ENCODE measurements around the gene PHF20. TPM values are rescaled to one million over a fixed set of nuclear protein-coding genes. Genes with fewer than 3 reads are reported as not detected.

The PHF20 gene
- total and polyA plus RNA-seq, 2 of the 13 experiments (the other 11 are each of a cell fraction or from before 2014, with no cell fraction given), result 22.8 to 34.1 TPM

DNA sequence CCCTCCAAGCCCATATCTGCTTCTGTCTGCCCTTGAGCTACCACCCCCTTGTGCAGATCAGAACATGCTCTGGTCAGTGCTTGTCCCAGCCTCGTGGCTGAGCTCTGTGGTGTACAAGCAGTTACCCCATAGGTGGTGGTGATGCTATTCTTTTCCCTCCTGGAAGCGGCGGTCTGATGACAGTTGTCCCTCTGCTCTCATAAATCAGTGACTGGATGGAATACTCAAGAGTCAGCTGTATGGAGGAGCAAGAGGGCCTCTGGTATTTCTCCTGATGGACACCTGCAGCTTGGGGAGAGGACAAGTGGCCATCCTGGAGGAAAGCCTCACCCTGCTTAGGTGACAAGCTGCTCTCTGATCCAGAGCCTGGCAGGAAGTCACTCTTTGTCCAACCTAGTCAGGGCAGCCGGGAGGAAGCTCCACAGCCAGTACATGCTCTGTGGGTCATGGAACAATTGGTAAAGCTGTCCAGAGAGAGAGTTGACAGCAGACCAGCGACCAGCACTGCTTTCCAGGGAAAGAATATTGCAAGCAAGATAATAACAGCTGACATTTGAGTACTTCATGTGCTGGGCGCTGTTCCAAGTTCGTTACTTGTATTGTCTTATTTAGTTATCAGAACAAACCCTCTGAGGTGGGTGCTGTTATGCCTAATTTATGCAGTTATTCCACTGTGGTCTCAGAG, 135.3 kb downstream of the PHF20 start:
- Histone ChIP-seq H3K4me3 (replicated peaks in 1 of 3; ENCODE audit: insufficient read depth in 1 of 3, low read depth in 2 of 3, low read length in 3 of 3) (no peak overlapping the region), H3K9ac (ENCODE audit: insufficient read depth, low read depth, low read length) (no peak overlapping the region), H3K36me3 (replicated peaks in 1 of 2; ENCODE audit: control insufficient read depth in 1 of 2, insufficient read depth in 2 of 2, low read length in 2 of 2) (peaks cover 10 to 11% of the 10 kb centered on the region in 2 experiments; a peak in 4 of 5 replicates), H3K27me3 (ENCODE audit: control insufficient read depth in 1 of 2, insufficient read depth in 2 of 2, low read length in 2 of 2) (no peaks in the 10 kb centered on the region), H4K20me1 (ENCODE audit: insufficient read depth, low read length) (no peaks in the 10 kb centered on the region), H3K9me3 (ENCODE audit: low read length) (no peaks in the 10 kb centered on the region), H3K4me2 (ENCODE audit: low read depth, low read length) (no peak overlapping the region), H2AFZ (ENCODE audit: low read length) (no peak overlapping the region), H3K79me2 (ENCODE audit: insufficient read depth, low read length) (no peaks in the 10 kb centered on the region), H3K27ac (ENCODE audit: extremely low read length, insufficient read depth, low read length) (no peak overlapping the region), H3K4me1 (ENCODE audit: insufficient read depth, low read length) (no peaks in the 10 kb centered on the region)
- DNase-seq (ENCODE audit: low spot score) (no peak), ATAC-seq (no peak), FAIRE-seq (no peak)
- intact Hi-C loops (cut with micrococcal nuclease; ENCODE audit: unreplicated experiment) (no loop called here), in situ Hi-C loops (cut with HindIII; ENCODE audit: extremely low pct_ligation_motif_present, low pct_unique_long_range_greater_than_20kb) (no loop called here)
- BruUV-seq (replicated peaks), result no TSS peak
- CTCF ChIA-PET (ENCODE audit: low intra/inter-chr PET ratio, low total read pairs), result no interaction called here
- 91% methylated on average over 7 of the region's 7 CpGs for WGBS (ENCODE audit: low lambda C conversion rate)
- POLR2A ChIA-PET, result no interaction called here
- TF ChIP-seq, protein P1, sequence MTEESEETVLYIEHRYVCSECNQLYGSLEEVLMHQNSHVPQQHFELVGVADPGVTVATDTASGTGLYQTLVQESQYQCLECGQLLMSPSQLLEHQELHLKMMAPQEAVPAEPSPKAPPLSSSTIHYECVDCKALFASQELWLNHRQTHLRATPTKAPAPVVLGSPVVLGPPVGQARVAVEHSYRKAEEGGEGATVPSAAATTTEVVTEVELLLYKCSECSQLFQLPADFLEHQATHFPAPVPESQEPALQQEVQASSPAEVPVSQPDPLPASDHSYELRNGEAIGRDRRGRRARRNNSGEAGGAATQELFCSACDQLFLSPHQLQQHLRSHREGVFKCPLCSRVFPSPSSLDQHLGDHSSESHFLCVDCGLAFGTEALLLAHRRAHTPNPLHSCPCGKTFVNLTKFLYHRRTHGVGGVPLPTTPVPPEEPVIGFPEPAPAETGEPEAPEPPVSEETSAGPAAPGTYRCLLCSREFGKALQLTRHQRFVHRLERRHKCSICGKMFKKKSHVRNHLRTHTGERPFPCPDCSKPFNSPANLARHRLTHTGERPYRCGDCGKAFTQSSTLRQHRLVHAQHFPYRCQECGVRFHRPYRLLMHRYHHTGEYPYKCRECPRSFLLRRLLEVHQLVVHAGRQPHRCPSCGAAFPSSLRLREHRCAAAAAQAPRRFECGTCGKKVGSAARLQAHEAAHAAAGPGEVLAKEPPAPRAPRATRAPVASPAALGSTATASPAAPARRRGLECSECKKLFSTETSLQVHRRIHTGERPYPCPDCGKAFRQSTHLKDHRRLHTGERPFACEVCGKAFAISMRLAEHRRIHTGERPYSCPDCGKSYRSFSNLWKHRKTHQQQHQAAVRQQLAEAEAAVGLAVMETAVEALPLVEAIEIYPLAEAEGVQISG (CRISPR knock-in tag; IDR thresholded peaks at IDR 0.05), result no peak
- TF ChIP-seq MED13 (CRISPR knock-in tag; IDR thresholded peaks at IDR 0.05), result no peak
- no peak for TF ChIP-seq NCOA2 (CRISPR knock-in tag; IDR thresholded peaks at IDR 0.05)
- TF ChIP-seq TBP (CRISPR knock-in tag; IDR thresholded peaks at IDR 0.05), result no peak
- no peak for TF ChIP-seq RELA (CRISPR knock-in tag; IDR thresholded peaks at IDR 0.05)
- TF ChIP-seq KLF6 (CRISPR knock-in tag; IDR thresholded peaks at IDR 0.05), result no peak
- TF ChIP-seq IKZF1 (IDR thresholded peaks at IDR 0.05), result no peak
- no peak for TF ChIP-seq ZNF367 (CRISPR knock-in tag; IDR thresholded peaks at IDR 0.05; ENCODE audit: borderline replicate concordance)
- TF ChIP-seq CC2D1A (CRISPR knock-in tag; IDR thresholded peaks at IDR 0.05), result no peak
- no peak for TF ChIP-seq TCF12 (IDR thresholded peaks at IDR 0.05)
- no peak for TF ChIP-seq TCF12 (CRISPR knock-in tag; IDR thresholded peaks at IDR 0.05)
- TF ChIP-seq, protein P2, sequence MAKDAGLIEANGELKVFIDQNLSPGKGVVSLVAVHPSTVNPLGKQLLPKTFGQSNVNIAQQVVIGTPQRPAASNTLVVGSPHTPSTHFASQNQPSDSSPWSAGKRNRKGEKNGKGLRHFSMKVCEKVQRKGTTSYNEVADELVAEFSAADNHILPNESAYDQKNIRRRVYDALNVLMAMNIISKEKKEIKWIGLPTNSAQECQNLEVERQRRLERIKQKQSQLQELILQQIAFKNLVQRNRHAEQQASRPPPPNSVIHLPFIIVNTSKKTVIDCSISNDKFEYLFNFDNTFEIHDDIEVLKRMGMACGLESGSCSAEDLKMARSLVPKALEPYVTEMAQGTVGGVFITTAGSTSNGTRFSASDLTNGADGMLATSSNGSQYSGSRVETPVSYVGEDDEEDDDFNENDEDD (CRISPR knock-in tag; IDR thresholded peaks at IDR 0.05; ENCODE audit: borderline replicate concordance), result no peak
- TF ChIP-seq CREM (IDR thresholded peaks at IDR 0.05), result no peak
- no peak for TF ChIP-seq CREM (CRISPR knock-in tag; IDR thresholded peaks at IDR 0.05)
- TF ChIP-seq THAP11 (CRISPR knock-in tag; IDR thresholded peaks at IDR 0.05), result no peak
- TF ChIP-seq TBX2 (CRISPR knock-in tag; IDR thresholded peaks at IDR 0.05; ENCODE audit: borderline replicate concordance), result no peak
- TF ChIP-seq CAMTA2 (CRISPR knock-in tag; IDR thresholded peaks at IDR 0.05; ENCODE audit: borderline replicate concordance), result no peak
- TF ChIP-seq GPN1 (CRISPR knock-in tag; IDR thresholded peaks at IDR 0.05; ENCODE audit: borderline replicate concordance), result no peak
